Activated effector memory CD4-positive, alpha-beta T cell treated with Interleukin-2 at 50 U/mL for 16 hours (primary cell): ENCODE results near the gene AATF.
"Not testable (repeated sequence)": the region's sequence is repeated elsewhere in the genome, so short reads cannot be mapped to it uniquely, and the experiment has no call there.

ENCODE experiments used
- DNase-seq: peaks from one replicate; pipeline ENCODE4 v3.0.0-alpha.2; 2020

AATF gene

DNA sequence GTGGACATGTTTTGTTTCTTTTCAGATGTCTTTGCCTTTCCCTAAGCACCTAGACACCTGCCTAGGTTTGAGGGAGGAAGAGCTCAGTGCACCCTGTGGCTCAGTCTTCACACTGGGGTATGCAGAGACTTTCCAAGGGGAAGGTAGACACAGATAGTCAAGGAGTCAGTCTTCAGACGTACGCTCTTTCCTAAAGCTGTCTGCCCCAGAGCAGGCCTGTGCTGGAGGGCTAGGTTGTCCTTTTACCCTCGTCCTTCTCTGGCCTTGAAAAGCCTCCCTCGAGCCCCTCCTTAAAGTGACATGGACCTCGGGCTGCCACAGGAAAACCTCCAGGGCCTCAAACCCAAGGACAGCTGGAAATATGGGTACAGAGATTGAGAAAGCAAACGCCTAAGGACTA lies 103.7 kb downstream of the AATF start:
- DNase-seq = no peak

DNA sequence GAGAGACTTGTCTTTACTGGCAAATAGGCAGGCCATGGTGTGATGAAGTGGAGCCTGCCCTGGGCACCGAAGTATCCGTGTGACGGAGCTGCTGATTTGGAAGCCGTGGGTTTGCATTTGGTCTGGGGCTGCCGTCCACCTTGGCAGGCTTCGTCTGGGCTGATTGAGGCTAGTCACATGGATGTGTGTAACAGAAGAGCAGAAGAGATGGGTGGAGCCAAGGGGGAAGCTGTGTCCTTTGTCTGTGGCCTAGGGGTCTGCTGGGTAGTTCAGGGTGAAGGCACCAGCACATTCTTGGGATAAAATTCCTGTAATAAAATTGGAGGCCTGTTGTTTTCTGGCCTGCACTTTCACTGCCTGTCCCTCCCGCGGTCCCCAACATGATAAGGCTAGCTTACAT lies 106.1 kb downstream of the AATF start:
- no peak for DNase-seq

DNA sequence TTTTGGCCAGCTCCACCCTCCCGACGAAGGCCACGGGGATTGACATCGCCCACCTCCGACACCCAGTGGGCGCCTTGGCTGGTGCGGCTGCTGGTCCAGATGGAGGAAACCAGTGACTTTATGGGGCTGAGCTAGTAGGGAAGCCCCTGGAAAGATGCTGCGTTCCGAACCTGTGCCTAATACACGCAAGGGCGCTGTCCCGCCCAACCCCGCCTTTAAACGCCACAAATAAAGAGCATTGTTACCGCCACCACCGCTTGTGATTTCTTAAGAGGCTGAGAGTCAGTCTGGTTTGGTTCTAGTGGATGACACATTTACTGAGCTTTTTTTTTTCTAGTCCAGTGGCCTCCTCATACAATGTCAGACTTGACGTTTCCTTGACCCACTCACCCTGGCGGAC lies 107.9 kb downstream of the AATF start:
- no peak for DNase-seq

DNA sequence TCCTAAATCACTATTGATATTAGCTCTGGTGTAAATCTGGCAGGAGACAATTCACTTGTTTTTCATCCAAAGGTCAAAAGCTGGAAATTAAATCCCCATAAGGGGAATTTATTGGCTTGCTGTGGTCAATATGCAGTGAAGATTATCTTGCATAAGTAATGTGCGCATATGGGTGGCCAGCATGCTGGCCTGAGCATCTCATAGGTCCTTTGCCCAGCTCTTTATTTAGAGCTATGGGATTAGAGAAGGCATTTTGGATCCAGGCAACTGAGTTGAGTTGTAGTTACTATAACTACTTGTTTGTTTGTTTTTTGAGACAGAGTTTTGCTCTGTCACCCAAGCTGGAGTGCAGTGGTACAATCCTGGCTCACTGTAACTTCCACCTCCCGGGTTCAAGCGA lies 110.7 kb downstream of the AATF start:
- DNase-seq = no peak

GRCh38 chr17:37060094-37060493 lies 111.3 kb downstream of the AATF start:
- no peak for DNase-seq

DNA sequence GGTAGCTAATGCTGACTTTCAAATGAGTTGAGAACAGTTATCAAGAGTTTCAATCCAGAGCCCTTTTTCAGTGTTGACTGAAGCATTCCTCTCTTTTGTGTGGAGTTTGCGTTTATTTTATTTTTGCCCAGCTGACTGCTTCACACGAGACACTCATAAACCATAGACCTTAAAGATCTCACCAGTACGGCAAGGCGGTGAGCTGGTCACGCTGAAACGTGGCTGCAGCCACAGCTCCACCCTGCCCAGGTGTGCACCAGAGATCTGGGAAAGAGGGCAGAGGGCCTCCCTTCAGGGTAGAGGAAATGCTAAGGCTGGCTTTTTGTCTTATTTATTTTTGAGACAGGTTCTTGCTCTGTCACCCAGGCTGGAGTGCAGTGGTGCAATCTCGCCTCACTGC lies 112.2 kb downstream of the AATF start:
- DNase-seq = no peak

DNA sequence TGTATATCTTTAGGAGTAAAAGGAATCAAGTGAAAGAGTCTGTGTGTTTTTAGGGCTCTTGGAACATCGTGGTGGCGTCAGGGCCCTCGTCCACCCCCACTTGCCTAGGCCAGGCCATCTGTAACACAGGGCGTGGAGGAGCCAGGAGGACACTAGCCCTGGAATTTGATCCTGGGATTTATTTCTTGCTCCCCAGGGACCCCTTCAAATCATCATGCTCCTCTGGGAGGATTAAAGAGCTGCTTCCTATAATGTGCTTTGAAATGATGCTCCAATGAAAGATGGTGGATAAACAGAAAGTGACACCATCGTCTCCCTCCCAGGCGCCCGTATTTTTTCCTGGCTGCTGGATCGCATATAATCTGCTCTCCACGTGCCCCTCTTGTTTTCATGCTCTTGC lies 113.3 kb downstream of the AATF start:
- no peak for DNase-seq

DNA sequence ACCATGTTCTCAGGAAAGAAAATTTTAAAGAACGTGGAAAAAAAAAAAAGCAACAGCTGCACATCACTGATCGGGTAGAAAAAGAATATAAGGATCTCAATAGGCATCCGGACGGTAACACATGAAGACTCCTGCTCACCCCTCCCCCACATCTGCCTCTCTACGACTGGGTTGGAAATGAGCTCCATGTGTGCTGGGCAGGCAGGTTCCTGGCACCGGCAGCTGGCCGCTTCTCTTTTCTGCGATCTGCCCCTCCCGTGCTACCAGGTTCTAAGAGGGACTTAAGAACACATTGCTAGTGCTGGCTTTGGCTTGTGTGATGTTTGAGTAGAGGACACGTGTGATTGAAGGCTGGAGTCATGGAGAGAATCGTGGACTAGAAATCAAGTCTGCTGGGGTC lies 115.5 kb downstream of the AATF start:
- no peak for DNase-seq

GRCh38 chr17:37064956-37065355 lies 116.2 kb downstream of the AATF start:
- no peak for DNase-seq

DNA sequence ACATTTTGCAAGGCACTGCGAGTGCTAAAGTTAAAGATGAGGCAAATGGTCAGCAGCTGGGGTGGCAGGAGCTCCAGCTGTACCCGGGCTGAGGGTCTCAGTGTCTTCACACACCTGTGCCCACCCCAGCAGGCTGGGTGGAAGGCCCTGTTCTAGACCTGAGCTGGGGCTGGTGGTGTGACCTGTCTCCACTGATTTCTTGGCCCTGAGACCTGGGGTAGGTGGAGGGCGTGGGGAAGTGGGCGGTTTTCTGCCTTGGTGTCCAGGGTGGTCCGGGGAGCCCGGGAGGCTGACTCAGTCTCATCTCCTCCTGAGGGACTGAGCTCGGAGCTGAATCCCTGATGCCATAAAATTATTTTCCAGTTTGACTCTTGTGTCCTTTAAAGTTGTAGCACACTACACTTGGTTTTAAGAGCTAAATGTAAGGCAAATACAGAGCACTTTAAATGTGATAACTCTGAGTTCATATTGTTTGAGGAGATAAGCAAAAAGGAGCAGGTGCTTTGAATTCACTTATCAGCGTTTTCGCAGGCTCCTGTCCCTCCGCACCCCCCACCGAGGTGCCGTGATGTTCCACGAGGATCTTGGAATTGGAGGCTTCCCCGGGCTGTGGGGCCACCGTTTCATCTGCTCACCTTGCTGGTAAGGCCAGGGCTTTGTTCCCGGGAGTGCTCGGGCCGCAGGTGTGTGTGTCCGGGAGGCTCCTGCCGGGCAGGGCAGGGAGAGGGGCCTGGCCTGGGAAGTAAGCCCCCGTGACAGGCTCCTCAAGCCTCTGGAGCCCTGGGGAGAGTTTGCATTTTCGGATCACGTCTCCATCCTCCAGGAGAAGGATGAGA lies 117.0 kb downstream of the AATF start:
- no peak for DNase-seq

- no peak for DNase-seq
Observed at GRCh38 chr17:37066322-37067255, 117.8 kb downstream of the AATF start.

DNA sequence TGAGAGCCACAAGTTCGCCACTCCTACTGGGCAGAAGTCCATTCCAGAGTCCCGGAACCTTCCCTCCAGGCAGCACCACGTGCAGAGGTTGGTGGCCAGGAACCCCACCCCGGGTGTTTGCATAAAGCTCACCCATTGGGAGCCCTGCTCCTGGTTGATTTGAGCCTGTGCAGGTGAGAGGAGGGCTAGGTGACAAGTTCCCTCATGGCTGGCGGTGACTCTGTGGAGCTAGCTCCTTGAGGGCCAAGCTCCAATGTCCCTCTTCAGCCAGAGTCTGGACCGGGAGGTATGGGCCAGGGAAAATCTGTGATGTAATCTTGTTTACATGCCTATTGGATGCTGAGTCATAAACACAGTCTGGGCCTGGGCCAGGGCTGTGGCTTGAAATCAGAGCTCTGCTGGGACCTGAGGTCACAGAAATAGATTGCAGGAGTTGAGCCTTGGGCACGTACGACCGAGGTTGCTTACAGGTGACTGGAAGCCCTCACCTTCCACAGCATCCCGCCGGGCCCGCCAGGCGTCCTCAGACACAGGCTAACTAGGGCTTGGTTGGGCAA lies 118.9 kb downstream of the AATF start:
- no peak for DNase-seq

DNA sequence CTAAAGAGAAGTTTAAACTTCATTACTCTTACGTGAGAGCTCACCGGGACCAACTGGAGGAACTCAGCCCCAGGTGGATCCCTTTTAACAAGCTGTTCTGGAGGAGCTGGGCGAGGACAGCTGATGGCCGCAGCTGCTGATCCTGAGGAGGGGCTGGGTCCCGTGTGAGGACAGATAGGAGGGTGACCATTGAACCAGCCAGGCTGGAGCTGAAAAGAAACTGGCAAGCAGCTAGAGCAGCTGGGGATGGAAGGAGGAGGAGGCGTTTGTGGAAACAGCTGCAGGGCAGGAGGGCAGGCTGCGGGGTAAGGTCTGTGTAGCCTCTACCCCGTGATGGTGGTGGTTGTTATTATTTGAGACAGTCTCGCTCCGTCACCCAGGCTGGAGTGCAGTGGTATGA lies 119.5 kb downstream of the AATF start:
- no peak for DNase-seq

GRCh38 chr17:37069087-37069486 lies 120.3 kb downstream of the AATF start:
- no peak for DNase-seq

DNA sequence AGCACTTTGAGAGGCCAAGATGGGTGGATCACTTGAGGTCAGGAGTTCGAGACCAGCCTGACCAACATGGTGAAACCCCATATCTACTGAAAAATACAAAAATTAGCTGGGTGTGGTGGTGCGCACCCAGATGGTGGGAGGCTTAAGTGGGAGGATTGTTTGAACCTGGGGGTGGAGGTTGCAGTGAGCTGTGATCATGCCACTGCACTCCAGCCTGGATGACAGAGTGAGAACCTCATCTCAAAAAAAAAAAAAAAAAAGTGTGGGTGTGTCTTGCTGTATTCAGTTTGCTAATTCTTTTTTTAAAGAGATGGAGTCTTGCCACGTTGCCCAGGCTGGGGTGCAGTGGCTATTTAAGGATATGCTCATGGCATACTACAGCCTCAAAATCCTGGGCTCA lies 124.7 kb downstream of the AATF start:
- not testable (repeated sequence) for DNase-seq

DNA sequence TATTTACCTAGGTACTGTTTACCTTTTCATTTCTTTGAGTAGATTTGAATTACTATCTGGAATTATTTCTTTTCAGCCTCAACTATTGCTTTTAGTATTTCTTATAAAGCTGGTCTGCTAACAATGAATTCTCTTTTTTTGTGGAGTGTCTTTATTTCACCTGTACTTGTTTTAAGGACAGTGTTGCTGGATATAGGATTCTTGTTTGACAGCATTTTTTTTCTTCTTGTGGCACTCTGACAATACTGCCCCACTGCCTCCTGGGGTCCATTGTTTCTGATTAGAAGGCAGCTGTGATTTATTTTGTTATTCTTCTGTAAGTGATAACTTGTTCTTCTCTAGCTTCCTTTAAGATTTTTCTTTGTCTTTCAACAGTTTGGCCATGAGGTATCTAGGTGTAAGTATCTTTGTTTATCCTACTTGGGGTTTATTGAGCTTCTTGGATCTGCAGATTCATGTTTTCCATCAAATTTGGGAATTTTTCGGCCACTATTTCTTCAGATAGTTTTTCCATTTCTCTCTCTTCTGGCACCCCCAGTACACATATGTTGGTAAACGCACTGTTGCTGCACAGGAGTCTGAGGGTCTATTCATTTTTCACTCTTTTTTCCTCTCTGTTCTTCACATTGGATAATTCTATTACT lies 130.4 kb downstream of the AATF start:
- no peak for DNase-seq

DNA sequence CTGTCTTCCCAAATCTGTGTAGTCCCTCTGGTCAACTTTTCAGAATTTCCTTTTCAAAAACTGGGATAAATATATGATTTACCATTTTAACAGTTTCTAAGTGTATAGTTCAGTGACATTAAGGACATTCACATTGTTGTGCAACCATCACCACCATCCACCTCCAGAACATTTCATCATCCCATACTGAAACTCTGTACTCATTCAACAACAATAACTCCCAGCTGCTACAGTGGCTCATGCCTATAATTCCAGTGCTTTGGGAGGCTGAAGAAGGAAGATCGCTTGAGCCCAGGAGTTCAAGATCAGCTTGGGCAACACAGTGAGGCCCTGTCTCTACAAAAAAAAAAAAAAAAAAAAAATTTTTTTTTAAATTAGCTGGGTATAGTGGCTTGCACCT lies 131.0 kb downstream of the AATF start:
- no peak for DNase-seq

DNA sequence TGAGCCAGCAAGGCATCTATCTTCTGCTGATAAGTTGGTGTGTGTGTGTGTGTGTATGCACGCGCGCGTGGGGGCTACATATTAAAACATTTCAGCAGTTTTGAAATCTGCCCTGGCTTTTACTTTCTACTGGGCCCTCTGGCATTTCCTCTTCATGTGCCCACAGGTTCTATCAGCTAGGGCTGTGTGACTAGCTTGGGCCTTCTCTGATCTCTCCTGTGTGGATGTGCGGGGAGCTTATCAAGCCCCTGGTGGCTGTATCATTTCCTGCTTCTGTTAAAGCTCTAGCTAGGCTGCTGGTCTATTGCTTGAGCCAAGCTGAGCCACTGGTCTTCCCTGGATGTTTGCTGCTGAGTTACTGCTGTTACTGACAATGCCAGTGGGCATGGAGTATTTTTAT lies 132.5 kb downstream of the AATF start:
- DNase-seq = no peak

- DNase-seq = no peak
Observed at GRCh38 chr17:37082311-37082860, 133.6 kb downstream of the AATF start.

DNA sequence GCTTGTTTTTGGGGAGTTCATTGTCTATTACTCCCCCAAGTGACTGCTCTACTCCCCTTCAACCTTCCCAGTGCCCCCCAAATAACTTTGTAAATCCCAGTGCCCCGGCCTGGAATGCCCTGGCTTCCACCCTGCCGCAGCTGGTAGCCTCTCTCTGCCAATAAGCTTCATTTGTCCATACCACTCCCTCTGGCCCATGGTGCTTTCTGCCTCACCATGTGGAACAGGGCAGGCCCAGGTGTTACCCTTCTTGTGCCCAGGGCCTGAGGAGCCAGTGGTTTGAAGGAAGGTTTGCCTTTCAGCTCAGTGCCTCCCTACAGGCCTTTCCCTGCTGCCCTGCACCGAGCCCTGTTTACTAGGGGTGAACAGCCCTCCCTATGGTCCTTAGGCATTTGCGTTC lies 134.2 kb downstream of the AATF start:
- no peak for DNase-seq

- no peak for DNase-seq
Observed at GRCh38 chr17:37083456-37083855, 134.7 kb downstream of the AATF start.

GRCh38 chr17:37084372-37084771 lies 135.6 kb downstream of the AATF start:
- no peak for DNase-seq

- DNase-seq = no peak
Observed at GRCh38 chr17:37086334-37086733, 137.6 kb downstream of the AATF start.
